Upper lobe of left lung (tissue), 6 donors: ENCODE results near the gene COG5. TPM values are rescaled to one million over a fixed set of nuclear protein-coding genes. Genes with fewer than 3 reads are reported as not detected.

ENCODE experiments used
- ATAC-seq, 2 donors: fragments of 200-7000 bp; cut with Tn5 transposase; one replicate each; pipeline ENCODE4 v1.9.1; 2022; ENCODE audit warnings: mild to moderate bottlenecking in 2 of 2, moderate library complexity in 2 of 2; ENCODE audit not compliant: low FRiP score in 2 of 2
- DNase-seq, 2 donors: peaks; one replicate each; pipeline ENCODE4 v3.0.0-alpha.2; 2019 to 2020
- H3K27ac ChIP-seq, 4 donors: fragments of 200-600 bp; sonication (generic); one replicate each; pipeline ENCODE4 v1.5.1; 2016 to 2019
- H3K27me3 ChIP-seq, 4 donors: fragments of 200-600 bp; sonication (generic); one replicate each; pipeline ENCODE4 v1.5.1; 2017 to 2019
- H3K36me3 ChIP-seq, 4 donors: fragments of 200-600 bp; sonication (generic); one replicate each; pipeline ENCODE4 v1.5.1; 2016 to 2019
- H3K4me1 ChIP-seq, 4 donors: fragments of 200-600 bp; sonication (generic); one replicate each; pipeline ENCODE4 v1.5.1; 2018 to 2019
- H3K4me3 ChIP-seq, 4 donors: fragments of 200-600 bp; sonication (generic); one replicate each; pipeline ENCODE4 v1.5.1; 2017 to 2019; ENCODE audit warnings: mild to moderate bottlenecking in 2 of 4, moderate library complexity in 1 of 4
- H3K9me3 ChIP-seq, 4 donors: fragments of 200-600 bp; sonication (generic); one replicate each; pipeline ENCODE4 v1.5.1; 2018 to 2019
- CTCF ChIP-seq, 6 experiments: fragments of 450-650 bp in 4 of 6; fragments of 200-600 bp in 2 of 6; sonication (generic) in 2 of 6; IDR thresholded peaks; one replicate each; pipeline ENCODE4 v1.5.1; 2016 to 2019; ENCODE audit warnings: antibody characterized with exemption in 6 of 6
- EP300 ChIP-seq, 4 donors: sonication (generic); formaldehyde crosslinking; IDR thresholded peaks; one replicate each; pipeline ENCODE4 v1.5.1; 2017; ENCODE audit warnings: antibody characterized with exemption in 4 of 4, control low read depth in 2 of 4
- POLR2A ChIP-seq, 4 donors: fragments of 450-650 bp; IDR thresholded peaks; one replicate each; pipeline ENCODE4 v1.5.1; 2016 to 2017; ENCODE audit warnings: antibody characterized with exemption in 4 of 4, mild to moderate bottlenecking in 2 of 4
- POLR2AphosphoS5 ChIP-seq, 2 donors: sonication (generic); formaldehyde crosslinking; IDR thresholded peaks; one replicate each; pipeline ENCODE4 v1.5.1; 2017; ENCODE audit warnings: antibody characterized with exemption in 2 of 2
- WGBS, 2 donors: methylation state at CpG; one replicate each; pipeline ENCODE4 v1.1.5; 2017 to 2018; 5-methylcytosine and 5-hydroxymethylcytosine counted together
- total RNA-seq, 6 donors: library from RNA; depleted of rRNA in 4 of 6; stranded (reverse); fragments of >200 nt in 4 of 6; gene quantifications; one replicate each; pipeline versions ENCODE4 v1.1.0 to v1.2.1, GENCODE V29; 2016 to 2021
- donor health status: DM: no; HTN: no; CAD: no; lungs with moderate emphysema.
- donor health status: DM: no; HTN: yes; CAD: no; lungs with severe emphysema.

The COG5 gene
- total RNA-seq, 6 donors from 2014 or later: 31.6 to 88.0 (median 50.5) TPM

- Histone ChIP-seq H3K27ac (no peak overlapping the region), H3K27me3 (no peaks in the 10 kb centered on the region), H3K9me3 (no peaks in the 10 kb centered on the region), H3K4me3 (no peak overlapping the region), H3K4me1 (peaks cover 0 to 8% (median 3%) of the 10 kb centered on the region in 4 donors), H3K36me3 (peaks cover 0 to 39% (median 12%) of the 10 kb centered on the region in 4 donors)
- WGBS, 2 donors: 96 to 100% methylated on average over 2 to 4 of the region's 4 CpGs
- TF ChIP-seq POLR2AphosphoS5 (IDR thresholded peaks at IDR 0.05) (no peak), CTCF (IDR thresholded peaks at IDR 0.05) (no peak), EP300 (IDR thresholded peaks at IDR 0.05) (no peak), POLR2A (IDR thresholded peaks at IDR 0.05) (no peak)
- ATAC-seq (no peak), DNase-seq (no peak)
These were observed 353.3 kb downstream of the COG5 start for GRCh38 chr7:107210400-107210799.

- H3K36me3 ChIP-seq: peaks cover 0 to 47% (median 17%) of the 10 kb centered on the region in 4 donors
- TF ChIP-seq POLR2AphosphoS5 (IDR thresholded peaks at IDR 0.05) (no peak), POLR2A (IDR thresholded peaks at IDR 0.05) (no peak), EP300 (IDR thresholded peaks at IDR 0.05) (no peak), CTCF (IDR thresholded peaks at IDR 0.05) (no peak)
- WGBS, 2 donors: 96% methylated on average over 4 of the region's 4 CpGs
- no peaks in the 10 kb centered on the region for H3K27me3 ChIP-seq
- DNase-seq: no peak
- H3K27ac ChIP-seq: no peak overlapping the region
- H3K9me3 ChIP-seq: no peaks in the 10 kb centered on the region
- no peak for ATAC-seq
- peaks cover 0 to 8% (median 3%) of the 10 kb centered on the region in 4 donors for H3K4me1 ChIP-seq
- H3K4me3 ChIP-seq: no peak overlapping the region
These were observed 354.2 kb downstream of the COG5 start for GRCh38 chr7:107209565-107209964.

- peaks cover 0 to 8% (median 3%) of the 10 kb centered on the region in 4 donors for H3K4me1 ChIP-seq
- 93 to 97% methylated on average over 3 to 5 of the region's 5 CpGs for WGBS, 2 donors
- H3K27me3 ChIP-seq: no peaks in the 10 kb centered on the region
- H3K27ac ChIP-seq: peak overlapping the region in 2 of 4 donors; percentile 25 to 68
- H3K4me3 ChIP-seq: no peak overlapping the region
- H3K9me3 ChIP-seq: no peaks in the 10 kb centered on the region
- ATAC-seq: no peak
- no peak for DNase-seq
- no peak for TF ChIP-seq POLR2A (IDR thresholded peaks at IDR 0.05)
- no peak for TF ChIP-seq EP300 (IDR thresholded peaks at IDR 0.05)
- TF ChIP-seq POLR2AphosphoS5 (IDR thresholded peaks at IDR 0.05): no peak
- no peak for TF ChIP-seq CTCF (IDR thresholded peaks at IDR 0.05)
- H3K36me3 ChIP-seq: peaks cover 2 to 57% (median 25%) of the 10 kb centered on the region in 4 donors
These were observed 355.2 kb downstream of the COG5 start for GRCh38 chr7:107208563-107208962.

- DNase-seq (no peak), ATAC-seq (peak in 1 of 2 donors; percentile 36)
- H3K4me1 ChIP-seq: peaks cover 0 to 8% (median 3%) of the 10 kb centered on the region in 4 donors
- H3K9me3 ChIP-seq: no peaks in the 10 kb centered on the region
- peak overlapping the region in 2 of 4 donors; percentile 25 to 68 for H3K27ac ChIP-seq
- H3K36me3 ChIP-seq: peaks cover 2 to 62% (median 30%) of the 10 kb centered on the region in 4 donors
- TF ChIP-seq POLR2AphosphoS5 (IDR thresholded peaks at IDR 0.05): no peak
- TF ChIP-seq POLR2A (IDR thresholded peaks at IDR 0.05): no peak
- no peak for TF ChIP-seq EP300 (IDR thresholded peaks at IDR 0.05)
- no peak for TF ChIP-seq CTCF (IDR thresholded peaks at IDR 0.05)
- WGBS, 2 donors: 70 to 72% methylated on average over 3 of the region's 3 CpGs
- no peak overlapping the region for H3K4me3 ChIP-seq
- no peaks in the 10 kb centered on the region for H3K27me3 ChIP-seq
These were observed 355.6 kb downstream of the COG5 start for GRCh38 chr7:107208024-107208521.

DNA sequence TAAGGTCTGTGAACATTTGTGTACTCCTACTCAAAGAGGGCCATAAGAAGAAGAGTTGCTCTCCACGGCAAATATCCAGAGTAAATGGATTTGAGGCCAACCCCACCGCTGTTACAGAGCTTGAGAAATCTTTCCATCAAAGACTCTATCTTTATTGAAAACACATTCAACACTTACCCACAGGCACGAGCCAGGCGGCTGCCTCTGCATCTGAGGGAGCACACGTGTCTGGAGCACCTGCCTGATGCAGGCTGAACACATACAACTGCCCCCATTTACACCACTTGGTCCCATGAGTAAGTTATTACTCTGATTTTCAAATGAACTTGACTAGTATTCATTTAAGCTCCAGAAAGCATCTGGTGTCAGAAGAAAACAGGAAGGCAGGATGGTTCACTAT lies 356.3 kb downstream of the COG5 start:
- H3K27me3 ChIP-seq: no peaks in the 10 kb centered on the region
- TF ChIP-seq POLR2AphosphoS5 (IDR thresholded peaks at IDR 0.05): no peak
- no peak for TF ChIP-seq EP300 (IDR thresholded peaks at IDR 0.05)
- TF ChIP-seq POLR2A (IDR thresholded peaks at IDR 0.05): no peak
- TF ChIP-seq CTCF (IDR thresholded peaks at IDR 0.05): no peak
- peaks cover 0 to 8% (median 3%) of the 10 kb centered on the region in 4 donors for H3K4me1 ChIP-seq
- no peak overlapping the region for H3K4me3 ChIP-seq
- peaks cover 2 to 68% (median 34%) of the 10 kb centered on the region in 4 donors for H3K36me3 ChIP-seq
- DNase-seq: no peak
- H3K9me3 ChIP-seq: no peaks in the 10 kb centered on the region
- ATAC-seq: no peak
- H3K27ac ChIP-seq: no peak overlapping the region
- 95 to 96% methylated on average over 5 of the region's 5 CpGs for WGBS, 2 donors
